GM21423 (cell line): ENCODE results near the gene HDAC7.

Experiments used
- ATAC-seq: cut with Tn5 transposase; IDR thresholded peaks from one replicate; pipeline ENCODE4 v1.9.1; 2021; ENCODE audit warnings: mild to moderate bottlenecking, moderate library complexity; ENCODE audit not compliant: unreplicated experiment

Gene HDAC7

GRCh38 chr12:47769234-47770085, 50.2 kb downstream of the HDAC7 start:
- ATAC-seq, result no peak

DNA sequence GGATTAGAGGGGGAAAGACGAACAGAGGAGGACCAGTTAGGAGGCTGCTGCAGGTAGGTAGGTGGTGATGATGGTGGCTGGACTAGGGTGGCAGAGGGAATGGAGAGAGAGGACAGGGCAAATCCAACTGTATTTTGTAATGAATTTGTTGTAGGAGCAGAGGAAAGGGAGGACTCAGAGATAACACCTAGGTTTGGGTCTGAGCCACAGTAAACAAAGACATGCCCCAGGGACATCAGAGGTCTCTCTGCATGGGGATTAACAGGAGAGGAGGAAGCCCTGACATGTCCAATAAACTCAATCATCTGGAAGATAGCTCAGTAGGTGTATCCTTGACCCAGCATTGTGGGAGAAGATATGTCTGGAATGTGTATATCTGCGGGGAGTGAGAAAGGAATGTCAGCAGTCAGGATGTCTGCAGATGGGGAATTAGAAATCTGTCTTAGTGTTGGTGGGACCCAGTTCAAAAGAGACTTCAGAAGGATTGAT, 51.3 kb downstream of the HDAC7 start:
- ATAC-seq, result no peak

- no peak for ATAC-seq
Measured at GRCh38 chr12:47767216-47767724, 52.4 kb downstream of the HDAC7 start.

DNA sequence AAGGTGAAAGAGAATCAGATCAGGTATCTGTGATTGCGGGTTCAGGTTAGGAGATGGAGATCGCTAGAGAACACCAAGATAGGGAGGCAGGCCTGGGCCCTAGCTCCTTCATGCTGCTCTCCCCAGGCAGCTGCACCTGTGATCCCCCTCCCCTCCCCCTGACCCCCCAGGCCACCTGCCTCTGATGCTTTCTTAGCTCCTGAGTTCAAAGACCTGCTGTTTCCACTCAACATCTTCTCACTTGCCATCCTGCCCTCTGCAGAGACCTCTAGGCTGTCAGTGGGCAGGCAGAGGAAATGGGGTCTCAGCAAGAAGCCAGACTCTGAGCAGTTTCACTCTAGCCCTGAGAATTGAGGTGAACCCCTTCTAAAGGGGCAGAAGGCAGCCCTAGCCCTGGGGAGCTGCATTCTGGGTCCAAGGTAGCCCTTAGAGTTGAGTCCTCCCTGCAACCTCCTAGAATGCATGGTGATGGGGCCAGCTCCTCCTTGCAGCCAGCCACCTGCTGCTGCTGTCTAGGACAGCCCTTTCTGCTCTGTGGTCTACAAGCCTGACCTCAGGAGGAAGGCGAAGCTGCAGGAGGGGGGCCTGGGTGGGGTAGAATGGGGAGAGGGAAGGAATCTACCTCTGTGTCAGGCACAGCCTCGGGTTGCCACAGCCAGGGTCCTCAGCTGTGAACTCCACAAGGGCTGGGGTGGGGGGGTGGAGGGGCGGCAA, 53.0 kb downstream of the HDAC7 start:
- ATAC-seq, result no peak

- ATAC-seq, result no peak
Measured at GRCh38 chr12:47763481-47764346, 56.0 kb downstream of the HDAC7 start.

- ATAC-seq, result no peak
Measured at GRCh38 chr12:47762850-47763465, 56.7 kb downstream of the HDAC7 start.

DNA sequence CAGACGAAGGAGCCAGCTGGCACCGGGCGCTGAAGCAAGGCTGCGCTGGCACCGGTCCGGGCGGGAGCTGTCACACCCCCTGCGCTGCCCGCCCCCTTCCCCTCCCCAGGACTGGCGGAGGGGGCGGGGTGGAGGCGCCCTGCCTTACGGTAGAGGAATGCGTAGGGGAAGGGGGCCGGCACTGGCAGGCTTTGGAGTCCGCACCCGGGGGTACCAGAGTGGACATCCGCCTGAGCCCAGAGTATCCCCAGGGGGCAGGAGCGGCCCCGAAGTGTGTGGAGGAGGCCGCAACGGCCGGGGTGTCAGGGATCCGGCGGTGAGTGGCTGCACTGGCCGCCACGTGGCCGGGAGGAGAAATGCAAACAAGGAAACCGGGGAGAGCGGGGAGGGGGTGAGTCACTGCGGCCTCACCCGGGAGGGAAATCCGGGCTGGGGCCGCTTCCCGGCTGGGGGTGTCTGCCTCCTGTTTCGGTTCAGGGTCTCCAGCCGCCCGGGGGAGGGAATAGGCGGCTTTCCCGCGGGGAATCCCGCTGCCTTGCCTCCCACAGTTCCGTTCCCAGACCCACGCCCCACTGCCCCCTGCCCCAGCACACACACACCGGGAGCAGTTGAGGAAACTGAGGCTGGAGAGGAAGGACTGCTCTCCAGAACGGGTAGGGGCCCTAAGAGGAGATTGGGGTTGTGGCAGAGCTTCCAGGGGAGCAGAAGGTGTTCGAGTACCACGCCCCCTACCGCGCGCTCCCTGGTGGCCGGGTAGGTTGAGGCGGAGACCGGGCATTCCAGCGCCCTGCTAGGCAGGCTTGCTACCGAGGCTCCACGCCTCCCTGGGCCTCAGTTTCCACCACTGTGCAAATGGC, 60.6 kb downstream of the HDAC7 start, which contains the start of gene RAPGEF3:
RAPGEF3 (minus strand) TSS at position 47 of the 857 bp plus-strand sequence. CDS start 324 bp downstream, outside the sequence.
- peak; percentile 47 for ATAC-seq

- ATAC-seq, result no peak
Measured at GRCh38 chr12:47758584-47758833, 61.2 kb downstream of the HDAC7 start.

DNA sequence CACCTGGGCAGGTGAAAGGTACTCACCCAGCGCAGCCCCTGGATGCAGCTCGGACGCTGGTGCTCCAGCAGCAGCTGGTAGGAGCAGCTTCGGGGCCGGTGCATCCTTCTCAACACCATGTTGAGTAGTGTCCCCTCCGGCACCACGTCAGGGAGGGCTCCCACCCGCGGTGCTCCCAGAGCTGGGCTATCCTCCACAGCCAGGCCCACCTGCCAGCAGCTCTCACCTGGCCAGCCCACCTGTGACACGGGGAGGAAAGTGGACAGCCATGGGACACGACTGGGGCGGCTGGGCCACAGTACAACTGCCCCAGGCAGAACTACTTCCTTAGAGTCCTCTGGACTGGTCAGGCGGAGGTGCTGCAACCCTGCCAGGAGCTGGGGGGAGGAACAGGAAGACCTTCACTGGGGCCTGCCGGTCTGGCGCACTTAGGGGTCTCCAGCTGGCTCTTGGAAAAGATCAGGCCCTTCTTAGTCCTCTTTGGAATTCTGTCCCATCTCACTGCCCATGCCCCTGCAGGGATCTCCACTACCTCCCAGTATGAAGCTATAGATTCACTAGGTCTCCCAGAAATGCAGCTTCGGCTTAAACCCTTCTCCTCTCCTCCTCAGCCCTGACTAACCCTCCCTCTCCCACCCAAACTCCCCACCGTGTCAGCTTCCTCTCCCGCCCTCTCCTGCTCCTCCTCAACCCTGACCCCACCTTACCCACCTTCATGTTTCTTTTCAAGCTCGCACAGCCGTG, 61.7 kb downstream of the HDAC7 start:
- ATAC-seq, result no peak

- ATAC-seq, result no peak
Measured at GRCh38 chr12:47757364-47757839, 62.3 kb downstream of the HDAC7 start.

DNA sequence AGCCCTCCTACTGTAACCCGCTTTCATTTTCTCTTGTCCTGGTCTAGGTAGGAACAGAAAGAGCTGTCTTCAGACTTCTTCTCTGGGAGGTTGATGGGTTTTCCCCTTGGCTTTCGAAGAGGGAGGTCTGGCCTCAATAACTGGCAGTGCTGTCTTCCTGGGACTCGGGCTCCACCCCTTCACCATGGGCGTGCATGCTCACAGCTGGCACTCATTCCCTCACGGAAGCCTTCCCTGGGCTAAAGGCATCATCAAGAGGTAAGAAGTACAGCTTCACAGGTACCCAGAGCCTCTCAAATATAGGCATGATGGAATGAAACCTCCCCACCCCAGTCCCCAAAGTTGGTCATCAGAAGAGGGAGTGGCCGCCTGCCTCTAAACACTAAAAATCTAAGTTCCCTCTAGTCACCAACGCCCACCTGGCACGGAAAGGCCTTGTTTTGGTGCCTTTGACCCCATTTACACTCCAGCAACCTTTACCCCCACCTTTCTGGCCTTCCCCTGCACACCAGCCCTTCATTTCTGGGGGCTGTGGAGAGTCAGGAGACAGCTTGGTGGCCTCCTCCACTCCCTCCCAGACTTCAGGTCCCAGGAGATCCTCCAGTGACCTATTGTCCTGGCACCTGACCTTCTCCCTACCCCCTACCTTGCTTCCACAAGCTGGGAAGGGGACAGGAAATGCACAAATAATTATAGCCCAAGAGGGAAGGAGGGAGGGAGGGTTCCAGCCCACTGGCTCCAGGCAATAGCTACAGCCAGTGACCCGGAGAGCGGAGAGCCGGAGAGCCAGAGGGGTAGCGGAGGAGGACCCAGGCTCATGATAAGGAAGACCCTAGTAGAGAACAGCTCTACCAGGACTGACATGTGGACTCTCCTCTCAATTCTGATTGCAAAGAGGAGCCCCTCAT, 63.8 kb downstream of the HDAC7 start:
- peak; percentile 58 for ATAC-seq

DNA sequence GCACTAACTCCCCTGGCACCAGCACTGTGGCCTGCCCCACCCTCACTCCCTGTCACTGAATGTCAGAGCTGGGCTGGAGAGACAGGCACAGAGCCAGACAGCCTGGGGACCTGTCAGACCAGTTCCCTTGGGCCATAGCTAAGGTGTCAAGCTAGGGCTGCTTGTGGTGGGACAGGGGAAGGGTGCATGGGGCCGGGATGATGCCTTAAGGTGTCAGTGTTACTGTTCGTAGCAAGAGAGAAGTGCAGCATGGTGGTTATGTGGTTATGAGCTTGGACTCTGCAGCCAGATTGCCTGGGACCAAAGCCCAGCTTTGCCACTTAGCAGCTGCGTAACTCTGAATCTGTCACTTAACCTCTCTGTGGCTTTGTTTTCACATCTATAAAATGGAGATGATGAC, 64.8 kb downstream of the HDAC7 start:
- no peak for ATAC-seq

DNA sequence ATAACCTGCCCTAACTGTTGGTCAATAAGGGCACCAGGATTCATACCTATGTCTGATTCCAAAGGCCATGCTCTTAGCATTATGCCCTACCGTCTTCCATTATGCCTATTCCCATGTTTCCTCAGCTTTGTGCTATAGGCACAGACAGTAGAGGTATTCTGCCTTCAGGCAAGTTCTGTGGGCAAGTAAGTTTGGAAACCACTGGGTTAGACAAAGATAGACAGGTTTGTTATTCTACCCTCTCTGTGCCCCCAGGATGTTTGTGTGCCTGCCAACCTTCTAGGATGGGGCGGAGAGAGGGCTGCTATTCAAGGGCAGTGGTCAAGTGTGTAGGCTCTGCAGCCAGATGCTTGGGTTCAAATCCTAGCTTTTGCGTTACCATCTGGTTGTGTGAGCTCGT, 65.6 kb downstream of the HDAC7 start:
- no peak for ATAC-seq

DNA sequence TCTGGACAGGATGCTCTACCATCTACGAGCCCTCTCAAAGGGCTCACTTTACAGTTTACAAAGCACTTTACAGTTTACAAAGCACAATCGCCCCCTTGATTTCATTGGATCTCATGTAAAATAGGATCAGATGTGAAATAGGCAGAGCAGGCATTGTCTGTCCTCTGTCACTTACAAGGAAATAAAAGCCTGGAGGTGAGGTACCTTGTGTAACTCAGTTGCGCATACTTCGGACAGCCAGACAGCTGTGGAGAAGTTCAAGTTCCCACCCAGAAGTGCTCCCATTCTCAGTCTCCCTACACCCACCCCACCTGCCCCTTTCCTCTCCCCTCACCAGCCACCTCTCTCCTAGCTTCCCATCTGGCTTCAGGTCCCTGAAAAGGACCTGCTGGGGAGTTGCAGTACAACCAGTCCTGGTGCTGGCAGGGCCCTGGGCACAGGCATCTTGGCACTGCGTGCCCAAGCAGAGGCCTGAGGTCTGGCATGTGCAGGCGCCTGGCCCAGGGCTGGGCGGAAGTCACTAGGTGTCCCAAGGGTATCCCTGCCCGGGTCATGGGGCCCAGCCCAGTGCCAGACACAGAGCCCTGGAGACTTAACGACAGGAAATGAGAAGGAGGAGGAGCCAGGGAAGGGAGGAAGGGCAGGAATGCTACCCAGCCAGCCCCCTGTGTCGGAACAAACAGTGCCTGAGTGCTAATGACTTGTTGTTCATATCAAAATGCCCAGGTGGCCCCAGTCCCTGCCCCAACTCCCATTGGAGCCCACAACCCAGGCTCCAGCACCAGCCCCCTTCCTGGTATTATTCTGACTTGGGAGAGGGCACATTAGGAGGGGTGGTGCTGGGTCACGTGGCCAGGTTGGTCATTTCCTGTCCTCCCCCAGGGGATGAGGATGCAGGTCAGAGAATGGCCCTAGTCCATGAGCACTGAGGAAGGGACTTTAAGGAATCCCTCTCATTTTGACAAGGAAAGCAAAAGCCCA, 66.4 kb downstream of the HDAC7 start:
- ATAC-seq, result no peak

- no peak for ATAC-seq
Measured at GRCh38 chr12:47752552-47752951, 67.2 kb downstream of the HDAC7 start.

- no peak for ATAC-seq
Measured at GRCh38 chr12:47752121-47752520, 67.6 kb downstream of the HDAC7 start.

DNA sequence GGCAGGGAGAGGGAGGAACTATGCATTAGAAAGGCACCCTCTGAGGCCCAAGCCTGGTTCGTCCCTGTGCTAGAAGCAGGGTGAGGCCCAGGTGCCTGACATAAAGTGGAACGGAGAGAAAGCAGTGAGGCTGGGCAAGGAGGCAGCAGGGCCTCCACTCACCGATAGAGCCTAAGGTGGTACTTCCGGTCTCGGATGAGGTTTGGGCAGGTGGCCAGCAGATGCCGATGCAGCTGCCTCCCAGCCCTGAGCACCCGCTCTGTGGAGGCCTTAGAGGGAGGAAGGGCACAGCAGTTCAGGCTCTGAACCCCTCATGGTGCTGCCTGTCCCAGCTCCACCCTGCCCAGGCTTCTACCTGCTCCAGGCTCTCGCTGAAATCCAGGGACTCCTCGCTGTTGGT, 68.1 kb downstream of the HDAC7 start:
- no peak for ATAC-seq
